Left colon (tissue), 2 donors: Measurements from ENCODE around the gene UNC13B. TPM values are rescaled to one million over a fixed set of nuclear protein-coding genes. Genes with fewer than 3 reads are reported as not detected.
"Not testable (repeated sequence)": the region's sequence is repeated elsewhere in the genome, so short reads cannot be mapped to it uniquely, and the experiment has no call there.

Experiments used
- ATAC-seq: fragments of 200-7000 bp; cut with Tn5 transposase; one replicate; pipeline ENCODE4 v1.9.1; 2020; ENCODE audit warnings: mild to moderate bottlenecking, moderate library complexity
- DNase-seq, 2 donors: peaks; one replicate each; pipeline ENCODE4 v3.0.0-alpha.2; 2020
- intact Hi-C, 2 donors: fragments of 100-400 bp; cut with DNase I in 1 of 2; cut with micrococcal nuclease in 1 of 2; formaldehyde crosslinking; loops; one replicate each; pipeline versions ENCODE4 v1.11.2 to v1.14.0; 2022; cut with DNase I, micrococcal nuclease
- total RNA-seq, 2 donors: library from RNA; stranded (reverse); fragmentation: NEBNext Ultra II Directional; extraction: Animal tissue kit (Norgen Biotek cat#: 25700); gene quantifications; one replicate each; pipeline ENCODE4 v1.2.1, GENCODE V29; 2021
- donor health status: DM: no; HTN: no; CAD: no.
- donor health status: DM: yes; HTN: yes; CAD: no.

UNC13B gene
- total RNA-seq, 2 donors from 2014 or later, result 52.3 to 69.4 TPM

DNA sequence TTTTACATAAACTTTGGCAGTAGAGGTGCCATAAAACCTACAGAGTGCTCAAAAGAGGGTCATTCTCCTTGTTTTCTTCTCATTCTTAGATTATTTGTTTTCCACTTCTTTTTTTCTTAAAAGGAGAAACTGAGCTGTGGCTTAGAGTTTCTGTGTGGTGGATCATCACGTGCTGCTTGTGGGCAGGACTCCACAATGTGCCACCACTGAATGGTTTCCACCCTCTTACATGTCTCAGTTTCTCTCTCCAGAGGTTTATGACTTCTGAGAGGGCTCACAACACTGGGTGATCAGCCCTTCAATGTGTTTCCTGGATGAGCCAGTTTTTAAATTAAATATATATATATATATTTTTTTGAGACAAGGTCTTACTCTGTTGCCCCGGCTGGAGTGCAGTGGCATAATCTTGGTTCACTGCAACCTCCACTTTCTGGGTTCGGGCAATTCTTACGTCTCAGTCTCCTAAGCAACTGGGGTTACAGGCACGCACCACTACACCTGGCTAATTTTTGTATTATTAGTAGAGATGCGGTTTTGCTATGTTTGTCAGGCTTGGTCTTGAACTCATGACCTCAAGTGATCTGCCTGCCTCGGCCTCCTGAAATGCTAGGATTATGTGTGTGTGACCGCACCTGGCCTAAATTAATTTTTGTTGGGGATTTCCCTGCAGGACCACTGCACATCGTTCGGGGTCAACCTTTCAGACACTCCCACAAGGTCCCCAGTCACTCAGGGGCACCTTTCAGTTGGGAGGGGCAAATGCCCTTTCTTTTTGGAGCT lies 3.1 kb upstream of the UNC13B start:
- DNase-seq, result no peak

DNA sequence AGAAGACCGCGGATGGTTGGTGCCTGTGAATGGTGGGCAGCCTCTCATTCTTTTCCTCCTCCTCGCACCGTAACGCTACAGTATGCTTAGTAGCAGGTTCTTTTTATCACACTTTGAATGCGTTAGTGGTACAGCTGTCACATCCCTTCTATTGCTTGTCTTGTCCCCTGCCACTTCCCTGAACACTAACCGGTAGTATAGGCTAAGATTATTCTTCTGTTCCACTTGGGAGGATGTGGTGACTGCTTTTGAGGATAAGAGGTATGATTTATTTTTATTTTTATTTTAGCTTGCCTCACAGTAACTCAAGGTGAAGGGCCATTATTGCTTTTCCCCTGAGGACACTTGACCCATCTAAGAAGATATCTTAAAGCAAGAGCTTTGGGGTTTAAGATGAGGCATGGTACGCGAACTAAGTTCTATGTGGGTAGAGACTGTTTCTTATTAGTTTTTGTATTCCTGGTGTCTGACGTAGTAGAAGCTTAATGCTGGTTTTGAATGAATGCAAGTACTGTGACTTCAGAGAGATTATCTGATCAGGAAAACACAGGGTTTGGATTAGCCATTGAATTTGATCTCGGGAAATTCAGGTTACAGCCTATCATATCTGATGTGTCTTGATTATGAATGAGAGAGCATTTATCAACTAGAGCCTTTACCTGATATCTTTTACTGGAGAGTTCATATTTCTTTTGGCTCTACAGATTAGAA lies 951 bp downstream of the UNC13B start:
- ATAC-seq (peak; percentile 20), DNase-seq (no peak)
- intact Hi-C loops, result no loop called here

More for the DNA sequence above, 3.1 kb upstream of the UNC13B start:
- no peak for ATAC-seq
- intact Hi-C loops, result no loop called here

DNA sequence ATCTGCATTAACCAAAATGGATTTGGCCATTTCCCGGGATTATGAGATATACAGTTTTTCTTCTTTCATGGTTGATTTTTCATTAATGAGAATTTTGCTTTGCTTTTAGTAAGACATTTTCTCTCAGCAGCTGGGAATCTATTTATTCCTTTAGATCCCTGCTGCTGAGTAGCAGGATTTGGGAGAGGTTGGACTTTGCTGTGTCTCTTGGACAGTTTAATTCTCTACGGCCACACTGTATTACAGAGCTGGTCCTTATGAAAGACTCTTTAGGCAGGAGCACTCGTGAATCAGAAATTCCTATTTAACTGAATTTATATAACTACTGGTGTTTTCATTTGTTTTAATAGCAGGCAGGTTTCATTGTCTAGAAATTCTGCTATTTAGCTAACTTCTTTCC lies 1.6 kb downstream of the UNC13B start:
- intact Hi-C loops, result no loop called here
- ATAC-seq, result no peak
- no peak for DNase-seq

DNA sequence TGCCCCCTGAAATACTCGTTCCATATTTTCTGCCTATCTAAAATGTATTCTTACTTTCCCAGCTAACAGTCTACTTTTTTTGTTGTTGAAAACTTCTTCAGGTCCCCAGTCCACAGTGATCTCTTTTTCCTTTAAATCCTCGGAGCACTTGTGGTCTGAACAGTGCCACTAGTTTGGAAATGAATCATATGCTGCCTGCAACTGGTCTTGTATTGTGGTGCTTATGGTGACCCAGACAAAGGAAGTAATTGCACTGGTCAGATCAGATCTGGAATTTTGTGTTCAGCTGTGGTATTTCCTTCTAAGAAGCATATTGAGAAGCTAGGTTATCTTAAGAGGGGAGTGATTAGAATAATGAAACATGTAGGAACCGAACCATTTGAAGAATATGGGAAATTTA lies 2.9 kb downstream of the UNC13B start:
- DNase-seq (no peak), ATAC-seq (no peak)
- intact Hi-C loops, result no loop called here

DNA sequence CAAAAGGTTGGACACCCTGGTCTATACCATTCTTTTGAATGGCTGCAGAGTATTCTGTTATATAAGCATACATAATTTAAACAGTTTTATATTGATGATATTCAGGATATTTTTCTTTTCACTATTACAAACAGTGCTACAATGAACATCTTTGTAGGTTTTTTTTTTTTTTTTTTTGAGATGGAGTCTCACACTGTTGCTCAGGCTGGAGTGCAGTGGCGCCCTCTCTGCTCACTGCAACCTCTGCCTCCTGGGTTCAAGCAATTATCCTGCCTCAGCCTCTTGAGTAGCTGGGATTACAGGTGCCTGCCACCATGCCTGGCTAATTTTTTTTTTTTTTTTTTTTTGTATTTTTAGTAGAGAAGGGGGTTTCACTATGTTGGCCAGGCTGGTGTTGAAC lies 5.6 kb downstream of the UNC13B start:
- DNase-seq, intact Hi-C loops, ATAC-seq: not testable (repeated sequence)

DNA sequence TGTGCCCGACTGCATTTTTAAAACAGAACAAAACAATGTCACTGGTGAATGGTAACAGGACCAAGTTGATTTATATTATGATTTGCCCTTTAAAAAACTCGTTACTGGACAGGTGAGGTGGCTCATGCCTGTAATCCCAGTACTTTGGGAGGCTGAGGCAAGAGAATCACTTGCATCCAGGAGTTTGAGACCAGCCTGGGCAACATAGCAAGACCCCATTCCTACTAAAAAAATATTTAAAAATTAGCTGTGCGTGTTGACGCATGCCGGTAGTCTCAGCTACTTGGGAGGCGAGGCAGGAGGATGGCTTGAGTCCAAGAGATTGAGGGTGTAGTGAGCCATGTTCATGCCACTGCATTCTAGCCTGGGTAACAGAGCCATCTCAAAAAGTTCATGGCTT lies 7.2 kb downstream of the UNC13B start:
- intact Hi-C loops, result no loop called here
- DNase-seq, result no peak
- no peak for ATAC-seq

DNA sequence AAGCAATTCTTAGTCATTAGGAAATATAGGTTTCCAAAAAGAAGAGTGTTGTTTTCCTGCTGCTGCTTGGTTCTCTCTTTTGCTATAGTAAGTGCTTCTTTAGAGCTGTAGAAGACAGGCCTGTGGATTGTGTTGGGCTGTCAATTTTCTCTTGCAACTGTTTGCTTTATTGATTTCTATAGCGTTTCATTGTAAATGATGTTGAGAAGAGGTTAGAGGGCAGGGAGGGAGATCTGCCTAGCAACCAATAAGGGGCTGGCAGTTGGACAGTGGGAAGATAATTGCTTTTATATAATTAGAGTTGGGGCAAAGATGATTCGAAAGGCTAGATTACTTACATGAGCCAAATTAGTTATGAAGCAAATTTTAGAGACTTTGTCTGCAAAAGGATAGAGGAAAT lies 11.1 kb downstream of the UNC13B start:
- intact Hi-C loops, result no loop called here
- ATAC-seq, result no peak
- DNase-seq, result no peak

DNA sequence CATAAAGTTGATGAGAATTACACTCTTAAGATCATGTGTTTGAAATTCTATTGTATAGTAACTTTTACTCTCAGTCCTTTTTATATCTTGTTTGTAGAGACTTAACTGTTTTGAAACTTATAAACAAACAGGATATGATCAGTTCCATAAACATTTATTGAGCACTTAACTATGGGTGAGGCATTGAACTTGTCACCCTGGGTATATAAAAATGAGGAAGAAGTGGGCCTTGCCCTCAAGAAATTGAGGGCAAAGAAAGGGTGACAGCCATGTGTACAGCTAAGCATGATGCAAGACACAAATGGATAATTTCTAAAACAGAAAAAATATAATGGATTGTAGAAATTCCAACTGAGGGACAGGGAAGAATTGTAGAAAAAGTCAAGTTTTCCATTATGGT lies 15.7 kb downstream of the UNC13B start:
- DNase-seq, result no peak
- intact Hi-C loops, result no loop called here
- ATAC-seq, result peak; percentile 94

DNA sequence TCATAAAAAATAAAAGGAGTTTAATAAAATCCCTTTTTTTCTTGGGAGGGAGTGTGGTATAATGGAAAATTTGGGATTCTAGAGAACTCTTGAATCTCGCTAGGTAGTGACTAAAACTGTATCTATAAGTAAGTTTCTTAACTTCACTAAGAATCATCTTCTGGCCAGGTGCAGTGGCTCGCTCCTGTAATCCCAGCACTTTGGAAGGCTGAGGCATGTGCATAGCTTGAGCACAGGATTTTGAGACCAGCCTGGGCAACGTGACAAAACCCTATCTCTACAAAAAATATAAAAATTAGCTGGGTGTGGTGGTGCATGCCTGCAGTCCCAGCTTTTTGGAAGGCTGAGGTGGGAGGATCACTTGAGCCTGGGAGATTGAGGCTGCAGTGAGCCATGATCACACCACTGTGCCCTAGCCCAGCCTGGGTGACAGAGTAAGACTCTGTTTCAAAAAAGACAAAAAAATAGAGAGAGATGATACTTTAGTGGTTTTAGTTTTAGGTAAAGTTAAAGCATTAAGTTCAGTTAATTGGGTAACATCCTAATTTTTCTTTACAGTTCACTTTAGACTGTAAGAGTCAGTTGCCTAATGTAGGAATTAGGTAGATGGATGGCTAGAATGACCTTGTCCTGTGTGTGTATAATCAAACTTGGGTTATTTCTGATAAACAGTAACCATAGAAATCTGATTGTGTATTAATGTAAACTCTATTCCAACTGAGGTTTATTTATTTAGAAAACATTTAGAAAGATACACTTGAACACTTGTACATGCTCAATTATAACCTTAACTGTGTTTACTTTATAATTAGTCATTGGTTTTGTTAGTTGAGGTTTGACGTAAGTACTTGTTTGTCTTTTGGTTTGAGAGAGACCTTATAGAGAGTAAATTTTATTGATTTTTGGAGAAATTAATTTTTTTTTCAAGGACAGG lies 17.8 kb downstream of the UNC13B start:
- DNase-seq (no peak), ATAC-seq (no peak)
- intact Hi-C loops, result no loop called here

DNA sequence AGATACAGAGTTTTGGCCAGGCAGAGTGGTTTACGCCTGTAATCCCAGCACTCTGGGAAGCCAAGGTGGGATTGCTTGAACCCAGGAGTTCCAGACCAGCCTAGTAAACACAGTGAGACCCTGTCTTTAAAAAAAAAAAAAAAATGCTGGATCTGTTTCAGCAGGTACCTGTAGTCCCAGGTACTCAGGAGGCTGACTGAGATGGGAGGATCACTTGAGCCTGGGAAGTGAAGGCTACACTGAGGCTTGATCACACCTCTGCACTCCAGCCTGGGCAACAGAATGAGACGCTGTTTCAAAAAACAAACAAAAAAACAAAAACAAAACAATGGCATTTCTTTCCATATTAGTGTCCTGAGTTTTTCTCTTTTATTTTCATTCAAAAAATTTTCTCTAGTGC lies 19.0 kb downstream of the UNC13B start:
- intact Hi-C loops, result no loop called here
- ATAC-seq (no peak), DNase-seq (no peak)

DNA sequence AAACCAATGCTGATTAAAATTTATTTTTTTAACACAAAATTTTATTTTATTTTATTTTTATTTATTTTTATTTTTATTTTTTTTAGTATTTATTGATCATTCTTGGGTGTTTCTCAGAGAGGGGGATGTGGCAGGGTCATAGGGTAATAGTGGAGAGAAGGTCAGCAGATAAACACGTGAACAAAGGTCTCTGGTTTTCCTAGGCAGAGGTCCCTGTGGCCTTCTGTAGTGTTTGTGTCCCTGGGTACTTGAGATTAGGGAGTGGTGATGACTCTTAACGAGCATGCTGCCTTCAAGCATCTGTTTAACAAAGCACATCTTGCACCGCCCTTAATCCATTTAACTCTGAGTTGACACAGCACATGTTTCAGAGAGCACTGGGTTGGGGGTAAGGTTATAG lies 20.6 kb downstream of the UNC13B start:
- ATAC-seq, intact Hi-C loops, DNase-seq: not testable (repeated sequence)

DNA sequence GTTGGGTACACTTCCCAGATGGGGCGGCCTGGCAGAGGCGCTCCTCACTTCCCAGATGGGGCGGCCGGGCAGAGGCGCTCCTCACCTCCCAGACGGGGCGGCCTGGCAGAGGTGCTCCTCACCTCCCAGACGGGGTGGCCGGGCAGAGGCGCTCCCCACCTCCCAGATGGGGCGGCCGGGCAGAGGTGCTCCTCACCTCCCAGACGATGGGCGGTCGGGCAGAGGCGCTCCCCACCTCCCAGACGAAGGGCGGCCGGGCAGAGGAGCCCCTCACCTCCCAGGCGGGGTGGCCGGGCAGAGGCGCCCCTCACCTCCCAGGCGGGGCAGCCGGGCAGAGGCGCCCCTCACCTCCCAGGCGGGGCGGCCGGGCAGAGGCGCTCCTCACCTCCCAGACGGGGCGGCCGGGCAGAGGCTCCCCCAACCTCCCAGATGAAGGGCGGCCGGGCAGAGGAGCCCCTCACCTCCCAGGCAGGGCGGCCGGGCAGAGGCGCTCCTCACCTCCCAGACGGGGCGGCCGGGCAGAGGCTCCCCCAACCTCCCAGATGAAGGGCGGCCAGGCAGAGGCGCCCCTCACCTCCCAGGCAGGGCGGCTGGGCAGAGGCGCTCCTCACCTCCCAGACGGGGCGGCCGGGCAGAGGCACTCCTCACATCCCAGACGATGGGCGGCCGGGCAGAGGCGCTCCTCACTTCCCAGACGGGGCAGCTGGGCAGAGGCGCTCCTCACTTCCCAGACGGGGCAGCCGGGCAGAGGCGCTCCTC lies 21.4 kb downstream of the UNC13B start:
- DNase-seq, intact Hi-C loops, ATAC-seq: not testable (repeated sequence)

DNA sequence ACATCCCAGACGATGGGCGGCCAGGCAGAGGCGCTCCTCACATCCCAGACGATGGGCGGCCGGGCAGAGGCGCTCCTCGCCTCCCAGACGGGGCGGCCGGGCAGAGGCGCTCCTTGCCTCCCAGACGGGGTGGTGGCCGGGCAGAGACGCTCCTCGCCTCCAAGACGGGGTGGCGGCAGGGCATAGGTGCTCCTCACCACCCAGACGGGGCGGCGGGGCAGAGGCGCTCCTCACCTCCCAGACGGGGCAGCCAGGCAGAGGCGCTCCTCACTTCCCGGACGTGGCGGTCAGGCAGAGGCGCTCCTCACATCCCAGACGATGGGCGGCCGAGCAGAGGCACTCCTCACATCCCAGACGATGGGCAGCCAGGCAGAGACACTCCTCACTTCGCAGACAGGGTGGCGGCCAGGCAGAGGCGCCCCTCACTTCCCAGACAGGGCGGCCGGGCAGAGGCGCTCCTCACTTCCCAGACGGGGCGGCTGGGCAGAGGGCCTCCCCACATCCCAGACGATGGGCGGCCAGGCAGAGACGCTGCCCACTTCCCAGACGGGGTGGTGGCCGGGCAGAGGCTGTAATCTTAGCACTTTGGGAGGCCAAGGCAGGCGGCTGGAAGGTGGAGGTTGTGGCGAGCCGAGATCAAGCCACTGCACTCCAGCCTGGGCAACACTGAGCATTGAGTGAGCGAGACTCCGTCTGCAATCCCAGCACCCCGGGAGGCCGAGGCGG lies 22.1 kb downstream of the UNC13B start:
- intact Hi-C loops, DNase-seq: not testable (repeated sequence)

DNA sequence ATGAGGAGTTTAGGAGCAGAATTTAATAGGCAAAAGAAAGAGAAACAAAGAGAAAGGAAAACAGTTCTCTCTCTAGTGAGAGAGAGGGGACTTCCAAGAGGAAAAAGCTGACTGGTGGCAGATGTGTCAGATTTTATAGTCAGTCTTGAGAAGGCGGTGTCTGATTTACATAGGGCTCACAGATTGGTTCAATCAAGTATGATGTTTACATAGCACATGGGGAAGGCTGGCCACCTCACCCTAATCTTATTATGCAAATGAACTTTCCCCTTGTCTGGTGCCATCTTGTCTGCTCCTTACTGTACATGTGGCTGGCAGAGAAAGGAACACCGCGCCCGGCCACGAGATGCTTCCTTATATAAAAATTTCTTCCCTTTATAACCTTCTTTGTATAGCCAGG lies 24.7 kb downstream of the UNC13B start:
- intact Hi-C loops, result no loop called here
- ATAC-seq, result peak; percentile 93
- peak; percentile 53 to 57 for DNase-seq

More for the DNA sequence above, 22.1 kb downstream of the UNC13B start:
- ATAC-seq, result not testable (repeated sequence)

DNA sequence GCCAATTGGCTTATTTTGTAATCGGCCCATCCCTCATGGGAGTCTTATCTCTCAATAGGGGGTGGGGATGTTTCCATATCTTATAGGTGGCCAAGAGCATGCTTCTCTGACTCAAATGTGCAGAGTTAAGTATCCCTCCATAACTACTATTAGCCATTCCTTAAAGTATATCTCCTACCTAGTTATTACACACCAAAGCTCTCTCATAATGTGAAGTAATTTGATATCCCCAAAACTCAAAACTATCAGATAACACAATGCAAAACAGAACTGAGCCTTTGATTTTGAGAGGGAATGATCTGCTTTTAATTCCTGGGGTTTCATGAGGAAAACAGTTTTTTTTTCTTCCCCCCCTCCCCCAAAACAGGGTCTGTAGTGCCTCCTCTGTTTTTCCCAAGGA lies 28.4 kb downstream of the UNC13B start:
- DNase-seq (no peak), ATAC-seq (no peak)
- intact Hi-C loops, result no loop called here

DNA sequence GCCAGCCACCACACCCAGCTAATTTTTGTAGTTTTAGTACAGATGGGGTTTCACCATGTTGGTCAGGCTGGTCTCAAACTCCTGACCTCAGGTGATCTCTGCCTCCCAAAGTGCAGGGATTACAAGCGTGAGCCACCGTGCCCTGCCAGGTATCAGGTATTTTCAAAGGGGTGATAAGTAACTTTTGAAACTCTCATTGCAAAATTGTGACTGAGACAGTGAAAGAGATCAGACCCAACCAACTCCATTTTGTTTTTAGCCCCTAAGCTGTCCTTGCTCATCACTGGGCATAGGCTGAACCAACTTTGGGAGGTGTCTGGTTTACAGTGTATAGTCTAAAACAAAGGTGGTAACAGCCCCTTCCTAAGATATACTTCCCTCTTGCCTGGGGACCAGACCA lies 29.3 kb downstream of the UNC13B start:
- DNase-seq, result no peak
- intact Hi-C loops, result no loop called here
- no peak for ATAC-seq

DNA sequence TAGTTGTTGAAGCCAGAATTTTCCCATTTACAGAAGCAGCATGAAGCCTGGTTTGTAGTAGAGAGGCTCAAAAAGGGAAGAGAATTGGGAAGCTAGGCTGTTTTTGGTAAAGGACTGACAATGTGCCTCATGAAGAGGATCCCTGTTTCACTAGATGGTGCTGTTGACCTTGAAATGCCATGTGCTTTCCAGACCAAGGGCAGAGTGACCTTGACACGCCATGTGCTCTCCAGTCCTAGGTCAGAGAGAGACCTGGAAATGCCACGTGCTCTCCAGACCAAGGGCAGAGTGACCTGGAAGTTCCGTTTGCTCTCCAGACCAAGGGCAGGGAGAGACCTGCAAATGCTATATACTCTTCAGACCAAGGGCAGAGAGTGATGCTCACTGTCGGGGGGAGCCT lies 32.0 kb downstream of the UNC13B start:
- intact Hi-C loops, result no loop called here
- DNase-seq (no peak), ATAC-seq (no peak)

DNA sequence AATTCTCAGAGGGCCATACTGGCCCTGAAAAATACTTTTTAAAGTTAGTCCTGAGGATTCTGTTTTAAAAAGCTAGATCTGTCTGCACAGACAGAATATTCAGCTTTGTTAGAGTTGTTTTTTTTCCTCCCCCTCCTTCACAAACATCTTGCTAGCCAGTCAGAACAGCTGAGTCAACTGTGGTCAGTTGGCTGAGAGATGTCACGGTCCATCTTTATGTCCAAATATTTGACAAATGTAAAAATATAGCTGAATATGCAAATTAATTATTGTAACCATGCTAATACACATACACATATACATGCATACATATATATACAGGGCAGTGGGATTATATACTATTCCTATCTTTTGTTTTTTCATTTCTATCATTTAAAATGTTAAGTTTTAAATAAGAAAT lies 33.9 kb downstream of the UNC13B start:
- no peak for DNase-seq
- intact Hi-C loops, result no loop called here
- ATAC-seq, result no peak
